ENCODE results near the gene KCNMA1. TPM values are rescaled to one million over a fixed set of nuclear protein-coding genes. Genes with fewer than 3 reads are reported as not detected.
A peak's percentile ranks its signal among the peaks of the same experiment; 100 is the strongest.
"Not testable (repeated sequence)": the region's sequence is repeated elsewhere in the genome, so short reads cannot be mapped to it uniquely, and the experiment has no call there.

KCNMA1 gene
- total RNA-seq, 1 donor from 2014 or later = 95.5 TPM

DNA sequence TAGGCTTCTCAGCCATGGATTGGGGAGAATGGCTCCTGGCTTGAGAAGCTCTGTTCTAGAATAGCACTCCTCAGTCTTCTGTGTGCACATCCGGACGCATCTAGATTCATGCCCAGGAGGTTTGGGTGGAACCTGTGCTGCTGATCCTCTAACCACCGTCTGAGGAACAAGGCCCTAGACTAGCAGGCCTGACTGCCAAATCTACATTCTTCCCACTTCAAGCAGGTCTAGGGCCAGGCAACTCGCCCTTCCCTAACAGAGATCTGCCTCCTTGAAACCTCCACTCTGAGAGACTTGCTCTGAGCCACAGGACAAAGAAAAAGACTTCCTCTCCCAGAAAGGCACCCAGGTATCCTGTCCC is 61.6 kb downstream of the KCNMA1 start:
- Mint-ChIP-seq H3K4me3 (ENCODE audit: unreplicated experiment) (no peak overlapping the region), H3K27me3 (ENCODE audit: unreplicated experiment) (no peaks in the 10 kb centered on the region), H3K4me1 (ENCODE audit: unreplicated experiment) (peaks cover 29% of the 10 kb centered on the region), H3K27ac (ENCODE audit: unreplicated experiment) (no peak overlapping the region), H3K36me3 (ENCODE audit: unreplicated experiment) (peaks cover 5% of the 10 kb centered on the region), H3K9me3 (ENCODE audit: unreplicated experiment) (no peaks in the 10 kb centered on the region)
- TF ChIP-seq, protein P1, sequence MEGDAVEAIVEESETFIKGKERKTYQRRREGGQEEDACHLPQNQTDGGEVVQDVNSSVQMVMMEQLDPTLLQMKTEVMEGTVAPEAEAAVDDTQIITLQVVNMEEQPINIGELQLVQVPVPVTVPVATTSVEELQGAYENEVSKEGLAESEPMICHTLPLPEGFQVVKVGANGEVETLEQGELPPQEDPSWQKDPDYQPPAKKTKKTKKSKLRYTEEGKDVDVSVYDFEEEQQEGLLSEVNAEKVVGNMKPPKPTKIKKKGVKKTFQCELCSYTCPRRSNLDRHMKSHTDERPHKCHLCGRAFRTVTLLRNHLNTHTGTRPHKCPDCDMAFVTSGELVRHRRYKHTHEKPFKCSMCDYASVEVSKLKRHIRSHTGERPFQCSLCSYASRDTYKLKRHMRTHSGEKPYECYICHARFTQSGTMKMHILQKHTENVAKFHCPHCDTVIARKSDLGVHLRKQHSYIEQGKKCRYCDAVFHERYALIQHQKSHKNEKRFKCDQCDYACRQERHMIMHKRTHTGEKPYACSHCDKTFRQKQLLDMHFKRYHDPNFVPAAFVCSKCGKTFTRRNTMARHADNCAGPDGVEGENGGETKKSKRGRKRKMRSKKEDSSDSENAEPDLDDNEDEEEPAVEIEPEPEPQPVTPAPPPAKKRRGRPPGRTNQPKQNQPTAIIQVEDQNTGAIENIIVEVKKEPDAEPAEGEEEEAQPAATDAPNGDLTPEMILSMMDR (IDR thresholded peaks at IDR 0.05) = no peak
- DNase-seq (ENCODE audit: extremely low spot score, unreplicated experiment) = no peak

GRCh38 chr10:77575271-77576006 is 62.2 kb downstream of the KCNMA1 start:
- no peak overlapping the region for H3K4me3 Mint-ChIP-seq (ENCODE audit: unreplicated experiment)
- H3K4me1 Mint-ChIP-seq (ENCODE audit: unreplicated experiment) = peaks cover 28% of the 10 kb centered on the region
- H3K36me3 Mint-ChIP-seq (ENCODE audit: unreplicated experiment) = peaks cover 5% of the 10 kb centered on the region
- H3K27me3 Mint-ChIP-seq (ENCODE audit: unreplicated experiment) = no peaks in the 10 kb centered on the region
- no peak overlapping the region for H3K27ac Mint-ChIP-seq (ENCODE audit: unreplicated experiment)
- TF ChIP-seq, protein P1 (IDR thresholded peaks at IDR 0.05) = no peak
- no peaks in the 10 kb centered on the region for H3K9me3 Mint-ChIP-seq (ENCODE audit: unreplicated experiment)
- no peak for DNase-seq (ENCODE audit: extremely low spot score, unreplicated experiment)

DNA sequence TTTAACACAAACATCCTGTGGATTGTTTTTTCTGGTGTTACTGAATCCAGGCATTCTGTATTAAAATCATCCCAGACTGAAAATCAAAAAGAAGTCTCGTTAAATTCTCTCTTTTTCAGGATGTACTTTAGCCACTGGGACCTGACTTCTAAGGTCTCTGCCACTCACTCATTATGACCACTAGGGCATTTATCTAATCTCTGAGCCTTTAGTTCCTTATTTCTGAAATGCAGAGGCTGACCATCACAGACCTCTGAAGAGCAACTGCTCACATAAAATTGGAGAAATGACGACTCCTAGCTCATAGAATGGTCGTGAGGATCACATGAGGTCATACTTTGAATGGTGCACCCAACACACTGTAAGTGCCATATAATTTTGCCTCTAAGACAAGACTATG is 63.2 kb downstream of the KCNMA1 start:
- TF ChIP-seq, protein P1 (IDR thresholded peaks at IDR 0.05) = peak; percentile 9
- H3K27ac Mint-ChIP-seq (ENCODE audit: unreplicated experiment) = no peak overlapping the region
- H3K36me3 Mint-ChIP-seq (ENCODE audit: unreplicated experiment) = peaks cover 4% of the 10 kb centered on the region
- H3K27me3 Mint-ChIP-seq (ENCODE audit: unreplicated experiment) = no peaks in the 10 kb centered on the region
- no peaks in the 10 kb centered on the region for H3K9me3 Mint-ChIP-seq (ENCODE audit: unreplicated experiment)
- no peak overlapping the region for H3K4me3 Mint-ChIP-seq (ENCODE audit: unreplicated experiment)
- H3K4me1 Mint-ChIP-seq (ENCODE audit: unreplicated experiment) = peaks cover 24% of the 10 kb centered on the region
- DNase-seq (ENCODE audit: extremely low spot score, unreplicated experiment) = no peak

- H3K27ac Mint-ChIP-seq (ENCODE audit: unreplicated experiment); H3K36me3 Mint-ChIP-seq (ENCODE audit: unreplicated experiment); H3K27me3 Mint-ChIP-seq (ENCODE audit: unreplicated experiment); H3K9me3 Mint-ChIP-seq (ENCODE audit: unreplicated experiment); DNase-seq (ENCODE audit: extremely low spot score, unreplicated experiment); H3K4me3 Mint-ChIP-seq (ENCODE audit: unreplicated experiment): not testable (repeated sequence)
- H3K4me1 Mint-ChIP-seq (ENCODE audit: unreplicated experiment) = peaks cover 13% of the 10 kb centered on the region
Observed at GRCh38 chr10:77572520-77572919, 65.1 kb downstream of the KCNMA1 start.

GRCh38 chr10:77571490-77571889 is 66.1 kb downstream of the KCNMA1 start:
- Mint-ChIP-seq H3K9me3 (ENCODE audit: unreplicated experiment) (no peaks in the 10 kb centered on the region), H3K4me3 (ENCODE audit: unreplicated experiment) (no peak overlapping the region), H3K27me3 (ENCODE audit: unreplicated experiment) (no peaks in the 10 kb centered on the region), H3K27ac (ENCODE audit: unreplicated experiment) (no peak overlapping the region), H3K36me3 (ENCODE audit: unreplicated experiment) (peaks cover 4% of the 10 kb centered on the region), H3K4me1 (ENCODE audit: unreplicated experiment) (peaks cover 19% of the 10 kb centered on the region)
- no peak for DNase-seq (ENCODE audit: extremely low spot score, unreplicated experiment)
- TF ChIP-seq, protein P1 (IDR thresholded peaks at IDR 0.05) = no peak

Data from osteocyte (in vitro differentiated cells).